SH-SY5Y (cell line): ENCODE results near the gene ABCA6.

Experiments
- GATA2 ChIP-seq: IDR thresholded peaks from 2 replicates; pipeline ENCODE4 v1.6.1; 2011; ENCODE audit warnings: mild to moderate bottlenecking, low read depth, low read length
- GATA3 ChIP-seq: IDR thresholded peaks from 2 replicates; pipeline ENCODE4 v1.6.1; 2011; ENCODE audit warnings: low read depth, mild to moderate bottlenecking, low read length, moderate library complexity

GRCh38 chr17:69044371-69044770, 97.3 kb downstream of the ABCA6 start:
- no peak for TF ChIP-seq GATA2
- TF ChIP-seq GATA3 = no peak
